HepG2 (cell line): ENCODE data around the gene ACOT13. TPM values are rescaled to one million over a fixed set of nuclear protein-coding genes. Genes with fewer than 3 reads are reported as not detected.

Experiments
- CBX1 ChIP-seq: IDR thresholded peaks from one replicate; pipeline ENCODE4 v1.6.1; 2016; ENCODE audit warnings: antibody characterized with exemption, low read depth
- ETV6 ChIP-seq: sonication (generic); formaldehyde crosslinking; conservative IDR thresholded peaks from 2 replicates; pipeline ENCODE4 v1.4.0; 2020; ENCODE audit warnings: missing genetic modification reagents
- MEF2D ChIP-seq: sonication (generic); formaldehyde crosslinking; IDR thresholded peaks from 2 replicates; pipeline ENCODE4 v1.5.1; 2020; ENCODE audit warnings: mild to moderate bottlenecking, missing genetic modification reagents
- MEIS1 ChIP-seq: sonication (generic); formaldehyde crosslinking; IDR thresholded peaks from 2 replicates; pipeline ENCODE4 v1.9.0; 2021; ENCODE audit warnings: mild to moderate bottlenecking, missing genetic modification reagents, moderate library complexity, borderline replicate concordance
- MIER2 ChIP-seq: IDR thresholded peaks from 2 replicates; pipeline ENCODE4 v1.6.1; 2016; ENCODE audit warnings: missing biosample characterization, missing genetic modification reagents
- REST ChIP-seq, 2 experiments: IDR thresholded peaks; 2 replicates each; pipeline ENCODE4 v1.6.1; 2011 to 2012; ENCODE audit warnings: low read length in 2 of 2, borderline replicate concordance in 1 of 2, low read depth in 1 of 2, mild to moderate bottlenecking in 1 of 2, moderate library complexity in 1 of 2
- SNAPC2 ChIP-seq: sonication (generic); formaldehyde crosslinking; IDR thresholded peaks from 2 replicates; pipeline ENCODE4 v1.8.1; 2022; ENCODE audit warnings: mild to moderate bottlenecking, missing genetic modification reagents
- SYNCRIP ChIP-seq: fragments of 200-400 bp; formaldehyde crosslinking; IDR thresholded peaks from 2 replicates; pipeline ENCODE4 v1.6.1; 2018; ENCODE audit warnings: mild to moderate bottlenecking, low read depth, low read length; ENCODE audit not compliant: insufficient read depth
- TBL1XR1 ChIP-seq: fragments of 150-350 bp; IDR thresholded peaks from 2 replicates; pipeline ENCODE4 v1.6.1; 2014; ENCODE audit warnings: borderline replicate concordance, low read length; ENCODE audit not compliant: partially characterized antibody
- ZFAT ChIP-seq: sonication (generic); formaldehyde crosslinking; conservative IDR thresholded peaks from 2 replicates; pipeline ENCODE4 v1.8.1; 2023; ENCODE audit warnings: missing genetic modification reagents, inconsistent platforms
- ZMYM3 ChIP-seq: sonication (generic); formaldehyde crosslinking; IDR thresholded peaks from 2 replicates; pipeline ENCODE4 v1.5.1; 2020; ENCODE audit warnings: mild to moderate bottlenecking, missing genetic modification reagents
- ZNF674 ChIP-seq: sonication (generic); formaldehyde crosslinking; IDR thresholded peaks from 2 replicates; pipeline ENCODE4 v1.5.0; 2020; ENCODE audit warnings: low read depth, mild to moderate bottlenecking, missing genetic modification reagents
- ZZZ3 ChIP-seq: sonication (generic); formaldehyde crosslinking; IDR thresholded peaks from 2 replicates; pipeline ENCODE4 v1.4.0; 2020; ENCODE audit warnings: missing genetic modification reagents, mild to moderate bottlenecking, borderline replicate concordance
- polyA plus RNA-seq, 8 experiments: library from polyadenylated mRNA; depleted of rRNA in 3 of 8; stranded (reverse) in 7 of 8; unstranded in 1 of 8; fragments of >200 nt; fragmentation: Illumina TruSeq in 4 of 8; extraction: Trizol in 4 of 8; gene quantifications; 2 replicates each; pipeline versions ENCODE4 v1.2.1 to v1.2.3, GENCODE V29; 2011 to 2016; ENCODE audit warnings: low read depth in 4 of 8, missing spikeins in 1 of 8, mixed read lengths in 1 of 8; ENCODE audit not compliant: insufficient read depth in 1 of 8
- total RNA-seq, 5 experiments: library from RNA; depleted of rRNA; stranded (reverse); fragments of >200 nt; fragmentation: Illumina TruSeq; extraction: Trizol; gene quantifications; 2 replicates each; pipeline ENCODE4 v1.2.3, GENCODE V29; 2016; ENCODE audit warnings: low read depth in 1 of 5
- TF ChIP-seq, protein P1 (sequence below): sonication (generic); formaldehyde crosslinking; IDR thresholded peaks from 2 replicates; pipeline ENCODE4 v1.4.0; 2020; ENCODE audit warnings: missing genetic modification reagents
- TF ChIP-seq, protein P2 (sequence below): sonication (generic); formaldehyde crosslinking; IDR thresholded peaks from 2 replicates; pipeline ENCODE4 v1.5.0; 2020; ENCODE audit warnings: missing genetic modification reagents, mild to moderate bottlenecking, borderline replicate concordance
- TF ChIP-seq, protein P3 (sequence below): sonication (generic); formaldehyde crosslinking; conservative IDR thresholded peaks from 2 replicates; pipeline ENCODE4 v1.8.0; 2022; ENCODE audit warnings: low read depth, missing genetic modification reagents

ACOT13 gene
- total and polyA plus RNA-seq, 2 of the 13 experiments (the other 11 are each of a cell fraction or from before 2014, with no cell fraction given), result 31.5 to 45.1 TPM

DNA sequence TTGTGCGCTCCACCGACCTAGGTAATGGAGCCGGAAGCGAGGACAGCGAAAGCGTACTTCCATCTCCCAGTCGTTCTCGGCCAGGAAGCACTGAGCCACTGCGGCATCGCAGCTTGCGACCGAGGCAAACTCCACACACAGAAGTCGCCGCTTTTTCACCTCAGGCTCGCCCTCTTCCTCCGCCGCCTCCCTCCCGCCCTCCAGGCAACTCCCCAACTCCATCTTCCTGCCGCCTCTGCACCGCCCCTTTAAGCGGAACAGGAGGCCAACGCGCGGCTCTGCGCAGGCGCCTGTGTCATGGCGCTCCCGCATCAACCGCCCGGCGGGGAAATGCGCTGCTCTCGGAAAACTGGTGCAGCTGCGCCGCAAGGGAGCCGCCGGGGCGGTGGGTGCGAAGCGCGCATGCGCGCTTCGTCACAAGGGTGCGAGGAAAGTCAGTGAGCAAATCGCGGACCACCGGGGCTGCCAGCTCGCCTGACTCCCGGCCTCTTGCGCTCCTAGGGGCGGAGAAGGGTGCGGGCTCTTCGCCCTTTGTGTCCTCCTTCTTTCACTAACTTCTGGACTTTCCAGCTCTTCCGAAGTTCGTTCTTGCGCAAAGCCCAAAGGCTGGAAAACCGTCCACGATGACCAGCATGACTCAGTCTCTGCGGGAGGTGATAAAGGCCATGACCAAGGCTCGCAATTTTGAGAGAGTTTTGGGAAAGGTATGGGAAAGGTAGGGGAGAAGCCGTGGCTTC lies at the start of gene ACOT13, which contains the start of gene TDP2 (continued):
- TF ChIP-seq ZFAT (CRISPR knock-in tag) (no peak), ZMYM3 (CRISPR knock-in tag) (peak; percentile 78), CBX1 (peak; percentile 83), MEF2D (peak; percentile 89), TBL1XR1 (no peak), MIER2 (CRISPR knock-in tag) (peak; percentile 80; the same call in 1 of the 2 replicates), ZZZ3 (no peak; the same call in none of the 2 replicates), REST (IDR thresholded peaks at IDR 0.05; ENCODE audit: borderline replicate concordance in 1 of 2, low read depth in 1 of 2, low read length in 2 of 2) (peak in 1 of 2 experiments; percentile 70; a peak in 2 of 4 replicates), SNAPC2 (CRISPR knock-in tag) (peak; percentile 86), SYNCRIP (no peak), ETV6 (CRISPR knock-in tag) (peak; percentile 89), ZNF674 (CRISPR knock-in tag) (peak; percentile 94; the same call in 1 of the 2 replicates), MEIS1 (CRISPR knock-in tag) (no peak; the same call in 1 of the 2 replicates)
- TF ChIP-seq, protein P1, sequence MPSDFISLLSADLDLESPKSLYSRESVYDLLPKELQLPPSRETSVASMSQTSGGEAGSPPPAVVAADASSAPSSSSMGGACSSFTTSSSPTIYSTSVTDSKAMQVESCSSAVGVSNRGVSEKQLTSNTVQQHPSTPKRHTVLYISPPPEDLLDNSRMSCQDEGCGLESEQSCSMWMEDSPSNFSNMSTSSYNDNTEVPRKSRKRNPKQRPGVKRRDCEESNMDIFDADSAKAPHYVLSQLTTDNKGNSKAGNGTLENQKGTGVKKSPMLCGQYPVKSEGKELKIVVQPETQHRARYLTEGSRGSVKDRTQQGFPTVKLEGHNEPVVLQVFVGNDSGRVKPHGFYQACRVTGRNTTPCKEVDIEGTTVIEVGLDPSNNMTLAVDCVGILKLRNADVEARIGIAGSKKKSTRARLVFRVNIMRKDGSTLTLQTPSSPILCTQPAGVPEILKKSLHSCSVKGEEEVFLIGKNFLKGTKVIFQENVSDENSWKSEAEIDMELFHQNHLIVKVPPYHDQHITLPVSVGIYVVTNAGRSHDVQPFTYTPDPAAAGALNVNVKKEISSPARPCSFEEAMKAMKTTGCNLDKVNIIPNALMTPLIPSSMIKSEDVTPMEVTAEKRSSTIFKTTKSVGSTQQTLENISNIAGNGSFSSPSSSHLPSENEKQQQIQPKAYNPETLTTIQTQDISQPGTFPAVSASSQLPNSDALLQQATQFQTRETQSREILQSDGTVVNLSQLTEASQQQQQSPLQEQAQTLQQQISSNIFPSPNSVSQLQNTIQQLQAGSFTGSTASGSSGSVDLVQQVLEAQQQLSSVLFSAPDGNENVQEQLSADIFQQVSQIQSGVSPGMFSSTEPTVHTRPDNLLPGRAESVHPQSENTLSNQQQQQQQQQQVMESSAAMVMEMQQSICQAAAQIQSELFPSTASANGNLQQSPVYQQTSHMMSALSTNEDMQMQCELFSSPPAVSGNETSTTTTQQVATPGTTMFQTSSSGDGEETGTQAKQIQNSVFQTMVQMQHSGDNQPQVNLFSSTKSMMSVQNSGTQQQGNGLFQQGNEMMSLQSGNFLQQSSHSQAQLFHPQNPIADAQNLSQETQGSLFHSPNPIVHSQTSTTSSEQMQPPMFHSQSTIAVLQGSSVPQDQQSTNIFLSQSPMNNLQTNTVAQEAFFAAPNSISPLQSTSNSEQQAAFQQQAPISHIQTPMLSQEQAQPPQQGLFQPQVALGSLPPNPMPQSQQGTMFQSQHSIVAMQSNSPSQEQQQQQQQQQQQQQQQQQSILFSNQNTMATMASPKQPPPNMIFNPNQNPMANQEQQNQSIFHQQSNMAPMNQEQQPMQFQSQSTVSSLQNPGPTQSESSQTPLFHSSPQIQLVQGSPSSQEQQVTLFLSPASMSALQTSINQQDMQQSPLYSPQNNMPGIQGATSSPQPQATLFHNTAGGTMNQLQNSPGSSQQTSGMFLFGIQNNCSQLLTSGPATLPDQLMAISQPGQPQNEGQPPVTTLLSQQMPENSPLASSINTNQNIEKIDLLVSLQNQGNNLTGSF (CRISPR knock-in tag), result no peak; the same call in 1 of the 2 replicates
- TF ChIP-seq, protein P2, sequence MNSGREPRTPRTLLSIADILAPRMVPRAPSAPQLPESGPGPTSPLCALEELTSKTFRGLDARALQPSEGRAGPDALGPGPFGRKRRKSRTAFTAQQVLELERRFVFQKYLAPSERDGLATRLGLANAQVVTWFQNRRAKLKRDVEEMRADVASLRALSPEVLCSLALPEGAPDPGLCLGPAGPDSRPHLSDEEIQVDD (CRISPR knock-in tag), result peak; percentile 32; the same call in 1 of the 2 replicates
- TF ChIP-seq, protein P3, sequence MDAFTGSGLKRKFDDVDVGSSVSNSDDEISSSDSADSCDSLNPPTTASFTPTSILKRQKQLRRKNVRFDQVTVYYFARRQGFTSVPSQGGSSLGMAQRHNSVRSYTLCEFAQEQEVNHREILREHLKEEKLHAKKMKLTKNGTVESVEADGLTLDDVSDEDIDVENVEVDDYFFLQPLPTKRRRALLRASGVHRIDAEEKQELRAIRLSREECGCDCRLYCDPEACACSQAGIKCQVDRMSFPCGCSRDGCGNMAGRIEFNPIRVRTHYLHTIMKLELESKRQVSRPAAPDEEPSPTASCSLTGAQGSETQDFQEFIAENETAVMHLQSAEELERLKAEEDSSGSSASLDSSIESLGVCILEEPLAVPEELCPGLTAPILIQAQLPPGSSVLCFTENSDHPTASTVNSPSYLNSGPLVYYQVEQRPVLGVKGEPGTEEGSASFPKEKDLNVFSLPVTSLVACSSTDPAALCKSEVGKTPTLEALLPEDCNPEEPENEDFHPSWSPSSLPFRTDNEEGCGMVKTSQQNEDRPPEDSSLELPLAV (CRISPR knock-in tag), result no peak
